Activated CD4-positive, alpha-beta T cell treated with anti-CD3 and anti-CD28 coated beads for 48 hours (primary cell): ENCODE data around the gene DDX1.
"Not testable (repeated sequence)": the region's sequence is repeated elsewhere in the genome, so short reads cannot be mapped to it uniquely, and the experiment has no call there.

Source experiments
- DNase-seq: peaks from one replicate; pipeline ENCODE4 v3.0.0-alpha.2; 2020

The DDX1 gene

DNA sequence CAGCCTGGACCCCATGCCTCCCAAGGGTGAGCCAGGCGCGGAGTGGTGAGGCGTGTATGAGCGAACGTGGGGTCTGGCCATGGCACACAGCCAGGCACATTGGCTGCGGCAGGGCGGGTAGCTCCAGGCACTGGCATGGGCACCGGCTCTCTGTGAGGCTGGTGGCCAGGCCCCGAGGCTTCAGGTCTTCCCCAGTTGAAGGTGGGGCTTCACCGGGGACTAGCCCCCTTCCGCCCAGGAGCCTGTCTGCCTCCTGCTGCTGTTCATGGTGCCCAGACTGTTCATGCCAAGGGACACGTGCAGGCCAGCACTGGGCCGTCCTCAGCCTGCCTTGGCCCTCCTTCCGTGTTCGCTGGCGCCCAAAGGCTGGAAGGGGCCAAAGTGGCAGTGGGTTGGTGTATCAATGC is 26.8 kb downstream of the DDX1 start:
- no peak for DNase-seq

- no peak for DNase-seq
Measured at GRCh38 chr2:15619076-15619475, 27.4 kb downstream of the DDX1 start.

DNA sequence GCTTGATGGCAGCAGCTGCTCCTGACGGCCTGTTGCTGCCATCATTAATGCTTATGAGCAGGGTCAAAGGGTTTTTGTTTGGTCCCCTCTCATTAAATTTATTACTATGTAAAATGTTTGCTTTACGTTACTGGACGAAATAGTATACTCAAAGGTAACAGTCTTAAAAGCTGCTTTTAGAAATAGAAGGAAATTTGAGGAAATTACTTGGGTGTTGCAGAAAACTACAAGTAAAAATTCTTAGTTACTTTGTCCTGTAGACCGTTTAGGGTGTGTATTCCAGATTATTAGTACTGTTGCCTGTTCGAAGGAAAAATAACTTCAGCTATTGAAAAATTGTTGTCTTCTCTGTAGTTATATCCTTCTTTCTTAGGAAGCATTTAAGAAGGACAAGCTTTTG is 27.8 kb downstream of the DDX1 start:
- DNase-seq, result no peak

- DNase-seq, result no peak
Measured at GRCh38 chr2:15619938-15620337, 28.3 kb downstream of the DDX1 start.

GRCh38 chr2:15620340-15620739 is 28.7 kb downstream of the DDX1 start:
- no peak for DNase-seq

DNA sequence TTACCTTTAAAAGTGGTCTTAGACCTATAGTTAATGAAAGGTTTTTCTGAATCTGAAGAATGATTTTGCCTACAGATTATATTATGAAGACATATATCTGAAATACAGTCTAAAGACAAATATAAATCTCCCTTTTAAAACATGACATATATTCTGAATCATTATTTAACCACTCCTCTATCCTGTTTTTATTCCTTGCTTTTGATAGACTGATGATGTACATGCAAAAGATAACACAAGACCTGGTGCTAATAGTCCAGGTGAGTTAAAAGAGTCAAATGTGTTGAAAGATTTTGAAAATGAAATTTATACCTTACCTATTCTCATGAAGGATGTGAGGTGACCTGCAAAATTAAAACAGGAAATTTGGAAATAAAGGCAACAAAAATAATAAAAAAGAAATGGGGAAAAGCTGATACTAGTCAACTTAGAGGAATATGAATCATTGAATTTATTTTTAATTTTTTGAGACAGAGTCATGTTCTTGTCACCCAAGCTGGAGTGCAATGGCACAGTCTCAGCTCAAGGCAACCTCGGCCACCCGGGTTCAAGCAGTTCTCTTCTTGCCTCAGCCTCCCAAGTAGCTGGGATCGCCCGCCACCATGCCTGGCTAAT is 29.3 kb downstream of the DDX1 start:
- no peak for DNase-seq

GRCh38 chr2:15621472-15621870 is 29.8 kb downstream of the DDX1 start:
- DNase-seq, result not testable (repeated sequence)

- DNase-seq, result no peak
Measured at GRCh38 chr2:15622214-15622613, 30.5 kb downstream of the DDX1 start.

DNA sequence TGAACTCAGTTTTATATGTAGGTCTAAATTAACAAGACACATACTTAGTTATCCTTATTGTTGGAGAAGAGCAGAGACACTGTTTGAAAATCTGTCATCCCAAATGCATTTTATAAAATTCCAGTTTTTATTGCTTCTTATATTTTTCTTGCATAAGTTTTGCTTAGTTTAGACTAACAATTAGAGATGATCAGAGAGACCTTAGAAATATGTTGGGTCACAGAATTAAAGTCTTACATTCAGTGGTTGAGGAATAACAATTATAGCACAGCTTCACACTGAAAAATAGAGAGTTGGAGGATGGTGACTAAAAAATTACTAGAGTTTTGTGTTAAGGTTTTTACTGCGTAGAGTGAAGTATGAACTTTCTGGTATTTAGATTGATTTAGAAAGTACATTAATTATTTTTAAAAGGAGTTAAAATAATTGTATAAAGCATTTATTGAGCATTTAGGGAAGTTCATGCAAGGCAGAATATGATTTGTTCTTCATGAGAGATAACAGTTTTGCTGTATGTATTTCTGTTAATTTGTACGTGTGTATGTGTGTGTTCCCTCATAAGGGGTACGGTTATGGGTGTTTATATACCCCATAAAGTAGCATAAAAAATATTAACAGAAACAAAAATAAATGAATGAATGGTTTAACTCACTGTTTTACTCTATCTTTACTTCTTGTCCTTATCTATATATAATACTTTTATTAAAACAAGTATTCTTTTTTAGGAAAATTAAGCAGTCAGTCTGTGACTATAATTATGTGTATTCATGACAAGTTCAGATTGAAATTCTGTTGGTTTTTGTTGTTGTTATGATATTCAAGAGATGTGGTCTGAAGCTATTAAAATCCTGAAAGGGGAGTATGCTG is 31.2 kb downstream of the DDX1 start:
- no peak for DNase-seq

GRCh38 chr2:15623481-15623796 is 31.8 kb downstream of the DDX1 start:
- DNase-seq, result no peak

DNA sequence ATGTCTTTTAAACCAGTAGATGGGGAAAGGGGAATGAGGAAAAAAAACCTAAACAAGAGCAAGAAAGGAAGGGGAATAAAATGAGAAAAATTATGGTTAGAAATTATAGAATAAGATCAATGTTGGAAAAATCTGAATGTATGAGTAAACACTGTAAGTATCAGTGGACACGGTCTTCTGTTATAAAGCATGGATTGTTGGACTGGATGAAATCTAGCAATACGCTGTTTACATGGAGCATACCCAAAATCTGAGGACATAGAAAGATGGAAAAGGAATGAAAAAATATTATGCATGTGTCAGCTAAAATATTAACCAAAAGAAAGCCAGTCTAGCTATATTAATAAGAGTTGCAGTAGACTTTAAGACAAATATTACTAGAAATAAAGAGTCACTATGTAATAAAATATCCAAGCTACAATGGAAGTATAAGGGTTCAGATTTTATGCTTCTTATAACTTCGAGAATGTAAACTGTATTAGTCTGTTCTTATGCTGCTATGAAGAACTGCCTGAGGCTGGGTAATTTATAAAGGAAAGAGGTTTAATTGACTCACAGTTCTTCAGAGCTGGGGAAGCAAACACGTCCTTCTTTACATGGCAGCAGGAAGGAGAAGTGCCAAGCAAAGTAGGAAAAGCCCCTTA is 32.4 kb downstream of the DDX1 start:
- no peak for DNase-seq

DNA sequence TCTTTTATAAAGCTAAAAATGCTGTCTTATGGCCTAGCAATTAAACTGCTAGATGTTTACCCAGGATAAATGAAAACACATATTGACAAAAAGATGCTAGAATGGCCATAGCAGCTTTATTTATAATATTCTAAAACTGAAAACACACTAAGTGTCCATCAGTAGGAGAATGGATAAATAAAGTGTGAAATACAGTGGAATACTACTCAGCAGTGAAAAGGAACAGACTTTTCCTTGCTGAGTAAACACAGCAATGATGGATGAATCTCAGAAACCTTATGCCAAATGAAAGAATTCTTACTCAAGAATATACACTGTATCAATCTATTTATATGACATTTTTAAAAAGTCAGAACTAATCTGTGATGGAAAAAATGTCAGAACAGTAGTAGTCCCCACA is 33.2 kb downstream of the DDX1 start:
- DNase-seq, result no peak

DNA sequence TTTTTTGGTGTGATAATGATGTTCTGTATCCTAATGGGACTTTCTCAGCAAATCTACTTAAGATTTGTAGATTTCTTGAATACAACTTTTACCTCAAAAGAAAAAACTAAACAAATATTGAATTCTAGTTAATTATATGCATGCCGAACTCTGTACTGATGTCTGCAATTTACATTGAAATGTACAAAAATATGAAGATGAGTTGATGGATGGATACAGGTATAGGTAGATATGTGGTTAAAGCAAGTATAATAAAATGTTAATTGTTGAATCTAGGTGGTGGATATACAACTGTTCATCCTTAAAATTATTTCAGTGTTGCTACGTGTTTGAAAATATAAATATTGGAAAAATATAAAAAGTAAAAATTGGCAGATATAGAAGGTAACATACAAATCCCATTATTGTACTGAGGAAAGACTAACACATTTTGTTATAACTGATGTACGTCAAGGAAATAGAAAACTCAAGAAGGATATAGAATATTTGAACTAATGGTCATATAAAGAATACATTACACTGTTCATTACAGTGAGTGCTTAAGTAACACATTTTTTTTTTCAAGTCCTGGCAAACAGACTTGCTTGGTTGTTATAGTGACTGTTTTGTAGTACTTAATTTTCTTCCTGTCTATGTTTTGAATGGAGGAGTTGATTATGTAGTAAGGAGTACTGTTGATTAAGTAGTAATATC is 33.8 kb downstream of the DDX1 start:
- no peak for DNase-seq

- no peak for DNase-seq
Measured at GRCh38 chr2:15626126-15626525, 34.5 kb downstream of the DDX1 start.

DNA sequence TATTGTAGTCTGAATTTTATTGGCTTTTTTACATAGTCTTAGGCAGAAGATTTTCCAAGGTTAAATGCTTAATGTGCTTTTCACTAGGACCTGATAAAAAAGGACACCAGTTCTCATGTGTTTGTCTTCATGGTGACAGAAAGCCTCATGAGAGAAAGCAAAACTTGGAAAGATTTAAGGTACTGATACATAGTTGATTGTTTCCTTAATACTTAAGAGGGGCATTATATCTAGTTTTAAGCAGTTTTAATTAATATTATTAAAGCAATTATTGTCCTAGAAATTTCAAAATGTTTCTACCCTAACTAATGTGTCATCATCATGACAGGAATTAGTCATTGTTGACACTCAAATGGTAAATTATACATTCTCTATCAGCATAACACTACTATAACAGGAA is 35.3 kb downstream of the DDX1 start:
- no peak for DNase-seq

DNA sequence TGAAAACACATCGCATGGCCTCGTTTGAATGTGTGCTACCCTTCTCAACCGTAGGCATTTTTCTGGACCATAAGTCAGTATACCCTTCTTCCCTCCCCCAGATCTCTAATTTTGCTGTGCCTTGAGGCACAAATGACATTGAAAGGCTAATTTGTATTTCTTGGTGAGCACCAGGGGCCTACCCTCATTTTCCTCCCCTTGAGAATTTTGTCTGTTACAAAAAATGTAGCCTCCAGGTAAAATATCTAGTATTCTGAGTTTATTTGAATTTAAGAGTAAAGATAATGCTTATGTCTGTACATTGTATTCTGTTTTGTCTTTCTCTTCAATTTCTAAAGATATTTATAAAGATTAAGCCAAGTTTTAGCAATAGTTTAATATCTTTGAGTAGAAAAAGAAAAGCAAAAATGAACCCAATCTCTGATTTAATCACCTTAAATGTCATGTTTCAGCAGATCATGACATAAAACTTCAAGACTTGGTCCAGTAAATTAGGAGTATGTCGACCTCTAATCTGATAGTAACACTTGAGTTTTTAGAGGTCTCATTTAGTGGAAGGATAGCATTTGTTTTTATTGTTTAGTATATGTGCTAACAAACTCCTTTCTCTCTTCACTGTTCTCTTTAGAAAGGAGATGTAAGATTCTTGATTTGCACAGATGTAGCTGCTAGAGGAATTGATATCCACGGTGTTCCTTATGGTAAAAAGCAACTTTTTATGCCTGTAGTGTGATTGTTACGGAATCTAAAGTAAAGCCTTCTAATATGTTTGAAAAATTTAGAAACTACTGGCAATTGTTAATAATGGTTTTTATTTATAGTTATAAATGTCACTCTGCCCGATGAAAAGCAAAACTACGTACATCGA is 36.4 kb downstream of the DDX1 start:
- DNase-seq, result no peak

DNA sequence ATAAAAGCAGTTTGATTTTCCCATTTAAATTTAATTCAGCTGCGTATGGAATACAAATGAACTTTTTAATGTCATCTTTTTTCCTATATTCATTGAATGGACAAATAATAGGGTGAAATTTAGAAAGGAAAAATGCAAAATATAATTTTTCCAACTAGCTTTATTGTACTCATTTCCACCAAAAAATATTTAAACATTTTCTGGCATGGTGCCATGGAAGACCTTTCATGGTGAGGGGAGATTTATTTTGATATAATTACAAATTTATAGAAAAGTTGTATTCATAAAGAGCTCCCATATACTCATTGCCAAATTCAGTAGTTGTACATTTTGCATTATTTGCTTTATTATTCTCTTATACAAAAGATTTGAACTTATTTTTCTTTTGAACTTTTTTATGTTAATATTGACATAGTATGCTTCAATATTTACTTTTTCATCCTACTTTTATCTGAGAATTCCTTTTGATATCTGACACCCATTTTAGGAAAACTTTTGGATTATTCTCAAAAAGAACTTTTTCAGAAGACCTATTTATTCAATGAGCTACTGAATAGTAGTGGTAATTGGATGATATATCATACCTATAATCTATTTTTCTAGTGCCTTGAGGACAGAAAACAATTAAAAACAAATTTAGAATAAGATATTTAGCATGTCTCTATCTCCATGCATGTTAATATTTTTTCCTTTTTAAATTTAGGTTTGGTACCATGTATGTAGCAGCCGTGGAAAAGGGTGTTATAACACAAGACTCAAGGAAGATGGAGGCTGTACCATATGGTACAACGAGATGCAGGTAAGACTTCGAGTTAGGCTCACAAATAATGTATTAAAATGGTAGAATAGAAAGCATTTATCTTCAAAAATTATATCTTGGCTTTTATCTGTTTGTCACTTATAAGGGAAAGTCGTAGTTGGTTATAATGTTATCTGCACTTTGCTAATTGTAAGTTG is 37.5 kb downstream of the DDX1 start:
- DNase-seq, result no peak

DNA sequence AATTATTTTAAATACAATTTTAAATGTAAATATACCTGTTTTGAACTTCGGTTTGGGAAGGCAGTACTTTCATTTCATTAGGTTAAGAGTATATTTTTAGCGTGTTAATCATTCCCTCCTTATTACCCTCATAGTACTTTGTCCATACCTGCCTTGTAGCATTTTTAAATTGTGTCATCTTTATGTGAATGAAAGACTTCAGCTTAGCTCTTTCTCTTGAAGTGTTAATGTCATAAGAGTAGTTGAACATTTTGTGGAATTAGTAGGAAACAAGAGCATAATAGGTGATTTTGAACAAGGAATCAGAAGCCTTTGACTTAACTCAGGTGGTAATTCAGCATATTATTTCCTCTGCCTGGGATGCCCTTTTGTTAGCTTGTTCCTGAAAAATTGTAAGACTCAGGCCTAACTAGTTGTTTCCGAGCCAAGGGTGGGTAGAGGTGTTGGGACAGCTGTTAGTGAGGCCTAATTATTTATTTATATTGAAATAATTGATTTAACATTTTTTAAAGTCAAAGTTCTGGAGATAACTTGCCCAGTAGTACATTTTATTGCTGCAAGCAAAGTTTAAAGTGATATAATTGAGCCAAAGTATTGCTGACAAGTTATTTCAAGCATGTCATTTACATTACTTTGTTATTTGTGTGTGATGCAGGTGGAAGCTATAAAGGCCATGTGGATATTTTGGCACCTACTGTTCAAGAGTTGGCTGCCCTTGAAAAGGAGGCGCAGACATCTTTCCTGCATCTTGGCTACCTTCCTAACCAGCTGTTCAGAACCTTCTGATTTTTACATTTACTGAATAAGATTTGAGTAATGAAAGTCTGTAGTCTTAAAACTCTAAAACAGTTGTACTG is 38.7 kb downstream of the DDX1 start:
- no peak for DNase-seq

DNA sequence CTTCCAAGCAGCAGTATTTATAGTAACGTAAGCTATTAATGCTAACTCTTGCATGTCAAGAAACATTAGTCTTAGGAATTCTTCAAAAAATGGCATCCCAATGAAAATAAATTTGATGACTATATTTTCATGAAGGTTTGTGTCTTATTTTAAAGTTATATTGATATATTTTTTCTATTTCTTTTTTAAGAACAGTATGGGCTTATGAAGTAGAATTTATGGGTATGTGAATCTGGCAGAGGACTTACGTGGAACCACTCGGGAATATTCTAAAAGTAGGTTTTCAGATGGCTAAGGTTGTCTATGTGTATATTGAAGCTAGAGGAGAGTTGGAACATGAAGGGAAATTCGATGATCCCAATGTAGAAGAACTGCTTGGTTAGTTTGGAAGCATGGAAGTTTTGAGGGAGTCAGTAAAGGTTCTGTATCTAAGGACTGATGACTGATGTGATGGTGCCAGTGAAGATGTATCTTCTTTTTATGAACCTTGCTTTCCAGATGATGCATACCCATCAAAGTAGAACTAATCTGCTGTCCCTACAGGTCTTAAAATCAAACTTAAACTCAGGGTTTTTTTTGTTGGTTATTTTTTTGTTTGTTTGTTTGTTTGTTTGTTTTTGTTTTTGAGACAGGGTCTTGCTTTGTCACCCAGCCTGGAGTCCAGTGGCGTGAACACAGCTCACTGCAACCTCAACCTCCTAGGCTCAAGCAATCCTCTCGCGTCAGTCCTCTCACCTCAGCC is 39.5 kb downstream of the DDX1 start:
- no peak for DNase-seq

GRCh38 chr2:15631883-15632282 is 40.2 kb downstream of the DDX1 start:
- no peak for DNase-seq
